Urinary bladder (tissue), 4 donors: ENCODE results near the gene LAYN. TPM values are rescaled to one million over a fixed set of nuclear protein-coding genes. Genes with fewer than 3 reads are reported as not detected.

Source experiments
- DNase-seq: peaks from one replicate; pipeline ENCODE4 v3.0.0-alpha.2; 2015; ENCODE audit errors: extremely low spot score
- H3K27ac ChIP-seq: one replicate; pipeline ENCODE4 v1.5.1; 2013; ENCODE audit warnings: low read depth, mild to moderate bottlenecking, moderate library complexity
- H3K36me3 ChIP-seq: one replicate; pipeline ENCODE4 v1.6.1; 2013; ENCODE audit warnings: mild to moderate bottlenecking, moderate library complexity; ENCODE audit not compliant: insufficient read depth
- H3K4me1 ChIP-seq: one replicate; pipeline ENCODE4 v1.6.1; 2013; ENCODE audit warnings: mild to moderate bottlenecking, moderate library complexity; ENCODE audit not compliant: insufficient read depth
- H3K4me3 ChIP-seq: one replicate; pipeline ENCODE4 v1.5.1; 2013; ENCODE audit warnings: low read depth, low read length
- WGBS: extraction: QIAGEN DNeasy Blood & Tissue Kit; methylation state at CpG from one replicate; pipeline ENCODE4 v1.1.7; 2013; 5-methylcytosine and 5-hydroxymethylcytosine counted together
- polyA plus RNA-seq: library from polyadenylated mRNA; stranded (reverse); fragments of 200-250 nt; gene quantifications from one replicate; pipeline ENCODE4 v1.2.3, GENCODE V29; 2013
- total RNA-seq: library from RNA; depleted of rRNA; stranded (reverse); fragments of >200 nt; gene quantifications from one replicate; pipeline ENCODE4 v1.2.3, GENCODE V29; 2014
- donor health status: healthy with polysubstance abuse.
- donor health status: healthy.

Gene LAYN
- 19.2 TPM for total RNA-seq
- polyA plus RNA-seq, result 13.0 TPM

- Histone ChIP-seq H3K27ac (peak within 1 kb of the TSS; percentile 28), H3K4me3 (peak within 1 kb of the TSS; percentile 45), H3K36me3 (no peaks in the 10 kb centered on the region), H3K4me1 (no peaks in the 10 kb centered on the region)
- DNase-seq, result no peak
- 3% methylated on average over 70 of the region's 70 CpGs for WGBS
Observed at GRCh38 chr11:111540114-111540936, at the start of gene LAYN. LAYN (plus strand) TSS chr11:111540720; CDS start chr11:111540844, 124 bp downstream.

- Histone ChIP-seq H3K36me3 (no peaks in the 10 kb centered on the region), H3K4me1 (no peaks in the 10 kb centered on the region), H3K27ac (no peak overlapping the region), H3K4me3 (no peak overlapping the region)
- no peak for DNase-seq
- WGBS, result 67% methylated on average over 1 of the region's 1 CpG
Observed at GRCh38 chr11:111494040-111494439, 46.5 kb upstream of the LAYN start.

GRCh38 chr11:111499483-111499882 is 41.0 kb upstream of the LAYN start:
- DNase-seq, result no peak
- no peak overlapping the region for H3K27ac ChIP-seq
- no peaks in the 10 kb centered on the region for H3K4me1 ChIP-seq
- no peaks in the 10 kb centered on the region for H3K36me3 ChIP-seq
- no peak overlapping the region for H3K4me3 ChIP-seq
- WGBS, result 75% methylated on average over 5 of the region's 5 CpGs

- Histone ChIP-seq H3K36me3 (no peaks in the 10 kb centered on the region), H3K4me1 (no peaks in the 10 kb centered on the region), H3K27ac (no peak overlapping the region), H3K4me3 (no peak overlapping the region)
- DNase-seq, result no peak
- WGBS, result 77% methylated on average over 1 of the region's 1 CpG
Observed at GRCh38 chr11:111500481-111500880, 40.0 kb upstream of the LAYN start.

GRCh38 chr11:111502611-111503010 is 37.9 kb upstream of the LAYN start:
- Histone ChIP-seq H3K27ac (no peak overlapping the region), H3K4me3 (no peak overlapping the region), H3K4me1 (no peaks in the 10 kb centered on the region), H3K36me3 (no peaks in the 10 kb centered on the region)
- no peak for DNase-seq
- WGBS, result 80% methylated on average over 1 of the region's 1 CpG

GRCh38 chr11:111510311-111510710 is 30.2 kb upstream of the LAYN start:
- 91% methylated on average over 1 of the region's 1 CpG for WGBS
- H3K4me3 ChIP-seq, result no peak overlapping the region
- H3K27ac ChIP-seq, result no peak overlapping the region
- no peaks in the 10 kb centered on the region for H3K36me3 ChIP-seq
- DNase-seq, result peak; percentile 45
- no peaks in the 10 kb centered on the region for H3K4me1 ChIP-seq

GRCh38 chr11:111512296-111513239 is 28.0 kb upstream of the LAYN start, which contains the start of gene BTG4:
BTG4 (minus strand) TSS chr11:111512386; CDS start chr11:111498776, 13,610 bp downstream.
- Histone ChIP-seq H3K27ac (no peak within 1 kb of the TSS), H3K4me3 (peak within 1 kb of the TSS; percentile 31), H3K4me1 (no peaks in the 10 kb centered on the region), H3K36me3 (no peaks in the 10 kb centered on the region)
- WGBS, result 6% methylated on average over 87 of the region's 90 CpGs
- no peak for DNase-seq

- DNase-seq, result no peak
- WGBS, result 46% methylated on average over 6 of the region's 6 CpGs
Observed at GRCh38 chr11:111513240-111513605, 27.3 kb upstream of the LAYN start.

GRCh38 chr11:111514216-111515031 is 26.1 kb upstream of the LAYN start, which contains the start of gene HOATZ:
HOATZ (plus strand) TSS chr11:111514778; CDS start chr11:111514785, 7 bp downstream.
- WGBS, result 24% methylated on average over 39 of the region's 39 CpGs
- H3K4me3 ChIP-seq, result no peak within 1 kb of the TSS

More at GRCh38 chr11:111513240-111513605, 27.3 kb upstream of the LAYN start:
- no peak overlapping the region for H3K27ac ChIP-seq
- H3K4me3 ChIP-seq, result peak overlapping the region; percentile 31
- H3K36me3 ChIP-seq, result no peaks in the 10 kb centered on the region
- H3K4me1 ChIP-seq, result no peaks in the 10 kb centered on the region

GRCh38 chr11:111515591-111515990 is 24.9 kb upstream of the LAYN start:
- Histone ChIP-seq H3K4me3 (no peak overlapping the region), H3K4me1 (no peaks in the 10 kb centered on the region), H3K27ac (no peak overlapping the region), H3K36me3 (no peaks in the 10 kb centered on the region)
- DNase-seq, result no peak
- 86% methylated on average over 2 of the region's 2 CpGs for WGBS

More at GRCh38 chr11:111514216-111515031, 26.1 kb upstream of the LAYN start, which contains the start of gene HOATZ:
- no peaks in the 10 kb centered on the region for H3K36me3 ChIP-seq
- H3K4me1 ChIP-seq, result no peaks in the 10 kb centered on the region
- H3K27ac ChIP-seq, result no peak within 1 kb of the TSS
- DNase-seq, result no peak

- Histone ChIP-seq H3K27ac (no peak overlapping the region), H3K4me3 (no peak overlapping the region)
- WGBS, result 81% methylated on average over 1 of the region's 1 CpG
Observed at GRCh38 chr11:111518668-111519067, 21.9 kb upstream of the LAYN start.

GRCh38 chr11:111520560-111520959 is 20.0 kb upstream of the LAYN start:
- WGBS, result 93% methylated on average over 2 of the region's 2 CpGs
- Histone ChIP-seq H3K36me3 (no peaks in the 10 kb centered on the region), H3K4me3 (no peak overlapping the region), H3K4me1 (no peaks in the 10 kb centered on the region), H3K27ac (no peak overlapping the region)
- no peak for DNase-seq

More at GRCh38 chr11:111518668-111519067, 21.9 kb upstream of the LAYN start:
- Histone ChIP-seq H3K36me3 (no peaks in the 10 kb centered on the region), H3K4me1 (no peaks in the 10 kb centered on the region)
- no peak for DNase-seq

- Histone ChIP-seq H3K27ac (no peak overlapping the region), H3K36me3 (no peaks in the 10 kb centered on the region), H3K4me1 (no peaks in the 10 kb centered on the region), H3K4me3 (no peak overlapping the region)
- 52% methylated on average over 2 of the region's 2 CpGs for WGBS
- DNase-seq, result no peak
Observed at GRCh38 chr11:111521135-111521534, 19.4 kb upstream of the LAYN start.
